Hepatocyte (in vitro differentiated cells): ENCODE results near the gene ADGRF1. TPM values are rescaled to one million over a fixed set of nuclear protein-coding genes. Genes with fewer than 3 reads are reported as not detected.

Experiments used
- DNase-seq: peaks from one replicate; pipeline ENCODE4 v3.0.0-alpha.2; 2016; ENCODE audit warnings: low spot score
- H2AFZ ChIP-seq: fragments of 200-600 bp; sonication (generic); 2 replicates; pipeline ENCODE4 v1.6.0; 2016; ENCODE audit warnings: antibody characterized with exemption, mild to moderate bottlenecking
- H3K27ac ChIP-seq: fragments of 200-600 bp; sonication (generic); 2 replicates; pipeline ENCODE4 v1.5.1; 2016; ENCODE audit warnings: mild to moderate bottlenecking
- H3K27me3 ChIP-seq: fragments of 200-600 bp; sonication (generic); 2 replicates; pipeline ENCODE4 v1.6.1; 2016
- H3K36me3 ChIP-seq: fragments of 200-600 bp; sonication (generic); replicated peaks from 2 replicates; pipeline ENCODE4 v1.5.1; 2016; ENCODE audit warnings: low read depth; ENCODE audit not compliant: insufficient read depth
- H3K4me1 ChIP-seq: fragments of 200-600 bp; sonication (generic); 2 replicates; pipeline ENCODE4 v1.5.1; 2016; ENCODE audit warnings: mild to moderate bottlenecking, moderate library complexity; ENCODE audit not compliant: insufficient read depth
- H3K4me2 ChIP-seq: fragments of 200-600 bp; sonication (generic); 2 replicates; pipeline ENCODE4 v1.6.0; 2016
- H3K4me3 ChIP-seq: fragments of 200-600 bp; sonication (generic); 2 replicates; pipeline ENCODE4 v1.5.1; 2016; ENCODE audit warnings: mild to moderate bottlenecking
- H3K79me2 ChIP-seq: fragments of 200-600 bp; sonication (generic); 2 replicates; pipeline ENCODE4 v1.6.0; 2017; ENCODE audit warnings: mild to moderate bottlenecking
- H3K9me2 ChIP-seq: fragments of 200-600 bp; sonication (generic); replicated peaks from 2 replicates; pipeline ENCODE4 v1.6.0; 2017; ENCODE audit warnings: mild to moderate bottlenecking; ENCODE audit not compliant: insufficient read depth
- H3K9me3 ChIP-seq: fragments of 200-600 bp; sonication (generic); 2 replicates; pipeline ENCODE4 v1.5.1; 2016; ENCODE audit warnings: low read depth, mild to moderate bottlenecking
- H4K20me1 ChIP-seq: fragments of 200-600 bp; sonication (generic); 2 replicates; pipeline ENCODE4 v1.6.0; 2016; ENCODE audit warnings: mild to moderate bottlenecking; ENCODE audit not compliant: insufficient read depth, poor library complexity, severe bottlenecking
- CTCF ChIP-seq: fragments of 200-600 bp; sonication (generic); IDR thresholded peaks from 2 replicates; pipeline ENCODE4 v1.5.1; 2016; ENCODE audit warnings: antibody characterized with exemption, mild to moderate bottlenecking; ENCODE audit not compliant: poor library complexity
- EZH2 ChIP-seq: fragments of 200-600 bp; sonication (generic); IDR thresholded peaks from 2 replicates; pipeline ENCODE4 v1.6.1; 2016; ENCODE audit warnings: antibody characterized with exemption, mild to moderate bottlenecking, borderline replicate concordance
- EZH2phosphoT487 ChIP-seq: fragments of 200-600 bp; sonication (generic); IDR thresholded peaks from one replicate; pipeline ENCODE4 v1.6.1; 2018; ENCODE audit warnings: antibody characterized with exemption, mild to moderate bottlenecking, low read depth, moderate library complexity; ENCODE audit not compliant: unreplicated experiment, severe bottlenecking
- WGBS: methylation state at CpG from one replicate; pipeline ENCODE4 v1.1.6; 2016; ENCODE audit warnings: low lambda C conversion rate; ENCODE audit errors: missing lambda C conversion rate; 5-methylcytosine and 5-hydroxymethylcytosine counted together
- polyA plus RNA-seq: library from polyadenylated mRNA; unstranded; fragments of >200 nt; fragmentation: Nextera tagmentation; extraction: Ambion mirVana; gene quantifications from 2 replicates; pipeline ENCODE4 v1.2.1, GENCODE V29; 2016
- total RNA-seq: library from RNA; depleted of rRNA; stranded (reverse); fragments of >200 nt; gene quantifications from 2 replicates; pipeline ENCODE4 v1.2.3, GENCODE V29; 2014

ADGRF1 gene
- total and polyA plus RNA-seq, 2 experiments from 2014 or later: 1.7 to 2.8 TPM

GRCh38 chr6:47044397-47044796 lies 2.3 kb upstream of the ADGRF1 start:
- peak overlapping the region; percentile 83 for H3K27ac ChIP-seq

GRCh38 chr6:47043286-47043685 lies 1.2 kb upstream of the ADGRF1 start:
- no peaks in the 10 kb centered on the region for H3K36me3 ChIP-seq
- no peaks in the 10 kb centered on the region for H3K27me3 ChIP-seq
- H2AFZ ChIP-seq: no peak overlapping the region
- H3K4me3 ChIP-seq: no peak overlapping the region
- H3K9me2 ChIP-seq: no peaks in the 10 kb centered on the region
- peaks cover 5% of the 10 kb centered on the region for H3K4me1 ChIP-seq
- H3K9me3 ChIP-seq: no peaks in the 10 kb centered on the region
- no peak overlapping the region for H3K4me2 ChIP-seq
- H3K27ac ChIP-seq: no peak overlapping the region
- H3K79me2 ChIP-seq: no peaks in the 10 kb centered on the region
- H4K20me1 ChIP-seq: no peaks in the 10 kb centered on the region
- no peak for DNase-seq
- TF ChIP-seq EZH2 (no peak), CTCF (no peak), EZH2phosphoT487 (no peak)
- 93% methylated on average over 1 of the region's 1 CpG for WGBS

More at GRCh38 chr6:47044397-47044796, 2.3 kb upstream of the ADGRF1 start:
- Histone ChIP-seq H2AFZ (no peak overlapping the region), H3K79me2 (no peaks in the 10 kb centered on the region), H3K9me3 (no peaks in the 10 kb centered on the region), H3K9me2 (no peaks in the 10 kb centered on the region), H3K4me2 (peak overlapping the region; percentile 42), H3K4me1 (peaks cover 5% of the 10 kb centered on the region), H3K4me3 (no peak overlapping the region), H3K36me3 (no peaks in the 10 kb centered on the region), H4K20me1 (no peaks in the 10 kb centered on the region), H3K27me3 (no peaks in the 10 kb centered on the region)
- 75% methylated on average over 5 of the region's 5 CpGs for WGBS
- peak; percentile 47 for DNase-seq
- TF ChIP-seq EZH2phosphoT487 (no peak), CTCF (no peak), EZH2 (no peak)

GRCh38 chr6:47041741-47042140 lies 391 bp downstream of the ADGRF1 start:
- TF ChIP-seq CTCF (no peak), EZH2phosphoT487 (no peak), EZH2 (no peak)
- Histone ChIP-seq H3K79me2 (no peaks in the 10 kb centered on the region), H3K27ac (no peak overlapping the region), H3K4me1 (no peaks in the 10 kb centered on the region), H3K27me3 (no peaks in the 10 kb centered on the region), H3K36me3 (no peaks in the 10 kb centered on the region), H3K4me2 (no peak overlapping the region), H3K9me2 (no peaks in the 10 kb centered on the region), H3K9me3 (no peaks in the 10 kb centered on the region), H4K20me1 (no peaks in the 10 kb centered on the region), H2AFZ (no peak overlapping the region), H3K4me3 (no peak overlapping the region)
- 95% methylated on average over 2 of the region's 2 CpGs for WGBS
- no peak for DNase-seq

GRCh38 chr6:47034926-47035325 lies 7.2 kb downstream of the ADGRF1 start:
- Histone ChIP-seq H3K36me3 (no peaks in the 10 kb centered on the region), H3K9me3 (no peaks in the 10 kb centered on the region), H2AFZ (no peak overlapping the region), H3K9me2 (no peaks in the 10 kb centered on the region), H3K4me2 (peak overlapping the region; percentile 38), H3K4me3 (no peak overlapping the region), H4K20me1 (no peaks in the 10 kb centered on the region), H3K27me3 (no peaks in the 10 kb centered on the region), H3K4me1 (peaks cover 21% of the 10 kb centered on the region), H3K27ac (peak overlapping the region; percentile 15), H3K79me2 (no peaks in the 10 kb centered on the region)
- peak; percentile 83 for DNase-seq
- no peak for TF ChIP-seq CTCF
- no peak for TF ChIP-seq EZH2
- TF ChIP-seq EZH2phosphoT487: no peak
- 45% methylated on average over 6 of the region's 6 CpGs for WGBS
